22Rv1 (cell line): ENCODE data around the gene SLC6A3.

Experiments used
- ZFX ChIP-seq: fragments of 450-650 bp; IDR thresholded peaks from 2 replicates; pipeline ENCODE4 v1.6.1; 2017; ENCODE audit warnings: antibody characterized with exemption, borderline replicate concordance
- TF ChIP-seq, protein P1 (sequence below): fragments of 450-650 bp; IDR thresholded peaks from 2 replicates; pipeline ENCODE4 v1.5.1; 2017; ENCODE audit warnings: mild to moderate bottlenecking

GRCh38 chr5:1354576-1354975 is 90.7 kb downstream of the SLC6A3 start:
- TF ChIP-seq, protein P1, sequence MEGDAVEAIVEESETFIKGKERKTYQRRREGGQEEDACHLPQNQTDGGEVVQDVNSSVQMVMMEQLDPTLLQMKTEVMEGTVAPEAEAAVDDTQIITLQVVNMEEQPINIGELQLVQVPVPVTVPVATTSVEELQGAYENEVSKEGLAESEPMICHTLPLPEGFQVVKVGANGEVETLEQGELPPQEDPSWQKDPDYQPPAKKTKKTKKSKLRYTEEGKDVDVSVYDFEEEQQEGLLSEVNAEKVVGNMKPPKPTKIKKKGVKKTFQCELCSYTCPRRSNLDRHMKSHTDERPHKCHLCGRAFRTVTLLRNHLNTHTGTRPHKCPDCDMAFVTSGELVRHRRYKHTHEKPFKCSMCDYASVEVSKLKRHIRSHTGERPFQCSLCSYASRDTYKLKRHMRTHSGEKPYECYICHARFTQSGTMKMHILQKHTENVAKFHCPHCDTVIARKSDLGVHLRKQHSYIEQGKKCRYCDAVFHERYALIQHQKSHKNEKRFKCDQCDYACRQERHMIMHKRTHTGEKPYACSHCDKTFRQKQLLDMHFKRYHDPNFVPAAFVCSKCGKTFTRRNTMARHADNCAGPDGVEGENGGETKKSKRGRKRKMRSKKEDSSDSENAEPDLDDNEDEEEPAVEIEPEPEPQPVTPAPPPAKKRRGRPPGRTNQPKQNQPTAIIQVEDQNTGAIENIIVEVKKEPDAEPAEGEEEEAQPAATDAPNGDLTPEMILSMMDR = no peak
- no peak for TF ChIP-seq ZFX
